GM23248 (cell line): Measurements from ENCODE around the gene STEAP3.

Source experiments
- EZH2 ChIP-seq: fragments of 200-600 bp; sonication (generic); IDR thresholded peaks from 2 replicates; pipeline ENCODE4 v1.6.1; 2018; ENCODE audit warnings: antibody characterized with exemption, mild to moderate bottlenecking; ENCODE audit not compliant: insufficient read depth, poor library complexity, severe bottlenecking
- EZH2phosphoT487 ChIP-seq: fragments of 200-600 bp; sonication (generic); IDR thresholded peaks from 2 replicates; pipeline ENCODE4 v1.6.1; 2018; ENCODE audit warnings: antibody characterized with exemption, moderate library complexity, mild to moderate bottlenecking, low read depth; ENCODE audit not compliant: insufficient read depth

DNA sequence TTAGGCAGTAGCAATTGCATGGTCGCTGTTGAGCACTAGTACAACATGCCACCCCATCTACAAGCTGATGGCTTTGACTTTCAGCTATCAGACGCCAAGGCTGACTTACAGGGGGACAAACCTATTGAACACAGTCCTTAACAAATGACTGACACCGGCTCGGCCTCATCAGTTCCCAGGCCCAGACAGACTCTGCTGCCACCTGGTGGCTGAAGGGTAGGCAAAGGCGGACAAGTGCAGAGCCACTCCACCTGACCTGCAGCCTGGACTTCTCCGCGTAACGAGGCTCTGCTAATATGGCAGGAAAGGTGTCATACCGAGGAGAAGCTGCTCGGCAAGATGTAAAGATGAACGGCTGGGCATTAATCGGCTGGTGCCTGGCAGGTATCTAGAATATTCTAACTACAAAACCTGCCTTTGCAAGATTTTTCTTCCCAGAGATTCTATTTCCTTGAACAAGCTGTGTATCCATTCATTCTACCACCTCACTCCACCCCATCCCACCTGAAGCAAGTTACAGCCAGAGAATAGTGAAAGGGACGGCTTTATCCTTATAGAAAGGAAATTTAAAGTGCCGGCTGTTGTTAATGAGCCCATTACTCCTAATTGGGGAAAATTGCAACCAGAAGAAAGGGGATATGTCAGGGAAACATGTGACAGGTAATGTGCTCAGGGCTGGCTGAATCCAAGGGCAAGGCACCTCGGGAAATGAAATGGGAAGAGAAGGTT lies 67.4 kb downstream of the STEAP3 start:
- TF ChIP-seq EZH2 (no peak), EZH2phosphoT487 (no peak)
